Calu3 (cell line): ENCODE measurements around the gene DLGAP1. TPM values are rescaled to one million over a fixed set of nuclear protein-coding genes. Genes with fewer than 3 reads are reported as not detected.

Experiments used
- BruUV-seq: library from RNA; stranded (reverse); fragments of 400-500 nt; replicated peaks from 2 replicates; lab custom pipeline; 2021; lab: Mats Ljungman, UMichigan
- CTCF ChIA-PET: fragments of 300-600 bp; sonication (Branson Sonifier 250); formaldehyde crosslinking; loops from one replicate; lab custom pipeline; 2022; ENCODE audit warnings: antibody characterized with exemption; lab: Charles Lee
- DNase-seq: peaks from one replicate; pipeline ENCODE4 v3.0.0; 2022
- H3K27ac Mint-ChIP-seq: one replicate; pipeline ENCODE4 v1.8.0; 2022; ENCODE audit warnings: mixed read lengths; ENCODE audit not compliant: unreplicated experiment
- H3K27me3 Mint-ChIP-seq: one replicate; pipeline ENCODE4 v1.8.0; 2022; ENCODE audit warnings: mixed read lengths; ENCODE audit not compliant: unreplicated experiment
- H3K36me3 Mint-ChIP-seq: one replicate; pipeline ENCODE4 v1.8.0; 2022; ENCODE audit warnings: mild to moderate bottlenecking, moderate library complexity, mixed read lengths; ENCODE audit not compliant: insufficient read depth, unreplicated experiment
- H3K4me1 Mint-ChIP-seq: one replicate; pipeline ENCODE4 v1.8.0; 2022; ENCODE audit warnings: mild to moderate bottlenecking, low read depth, mixed read lengths; ENCODE audit not compliant: unreplicated experiment
- H3K4me3 Mint-ChIP-seq: one replicate; pipeline ENCODE4 v1.8.0; 2022; ENCODE audit warnings: mild to moderate bottlenecking, low read depth, moderate library complexity, mixed read lengths; ENCODE audit not compliant: unreplicated experiment
- H3K9me3 Mint-ChIP-seq: one replicate; pipeline ENCODE4 v1.8.0; 2022; ENCODE audit warnings: low read depth, mixed read lengths; ENCODE audit not compliant: unreplicated experiment
- intact Hi-C: fragments of 100-400 bp; cut with micrococcal nuclease; formaldehyde crosslinking; loops from one replicate; pipeline ENCODE4 v1.10.0; 2022; ENCODE audit not compliant: unreplicated experiment
- total RNA-seq: library from RNA; stranded (reverse); gene quantifications from 2 replicates; pipeline ENCODE4 v1.2.3, GENCODE V29; 2022
- TF ChIP-seq, protein P1 (sequence below): fragments of 200-600 bp; IDR thresholded peaks from one replicate; pipeline ENCODE4 v1.8.0; 2022; ENCODE audit warnings: antibody characterized with exemption; ENCODE audit not compliant: unreplicated experiment

Gene DLGAP1
- total RNA-seq, 1 experiment from 2014 or later, result 9.0 TPM

DNA sequence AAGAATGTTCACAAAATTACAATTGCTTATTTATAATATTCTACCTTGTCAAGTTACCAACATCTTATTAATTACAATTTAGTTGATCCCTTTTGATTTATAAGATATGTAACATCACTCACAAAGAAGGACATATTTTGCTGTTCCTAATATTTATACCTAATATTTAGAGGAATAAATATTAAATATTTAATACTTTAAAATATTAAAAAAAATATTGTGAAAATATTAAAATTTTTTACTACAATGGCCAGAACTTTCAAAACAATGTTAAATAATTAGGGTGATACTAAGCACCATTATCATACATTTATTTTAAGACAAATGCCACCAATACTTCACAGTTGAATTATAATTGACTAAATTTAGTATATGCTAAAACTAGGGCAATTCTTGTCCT, 254.7 kb downstream of the DLGAP1 start:
- H3K27me3 Mint-ChIP-seq, result peaks cover 3% of the 10 kb centered on the region
- no peaks in the 10 kb centered on the region for H3K4me1 Mint-ChIP-seq
- no peak overlapping the region for H3K27ac Mint-ChIP-seq
- no peak for DNase-seq
- H3K4me3 Mint-ChIP-seq, result no peak overlapping the region
- no TSS peak for BruUV-seq
- H3K36me3 Mint-ChIP-seq, result no peaks in the 10 kb centered on the region
- intact Hi-C loops, result no loop called here
- H3K9me3 Mint-ChIP-seq, result peaks cover 2% of the 10 kb centered on the region
- TF ChIP-seq, protein P1, sequence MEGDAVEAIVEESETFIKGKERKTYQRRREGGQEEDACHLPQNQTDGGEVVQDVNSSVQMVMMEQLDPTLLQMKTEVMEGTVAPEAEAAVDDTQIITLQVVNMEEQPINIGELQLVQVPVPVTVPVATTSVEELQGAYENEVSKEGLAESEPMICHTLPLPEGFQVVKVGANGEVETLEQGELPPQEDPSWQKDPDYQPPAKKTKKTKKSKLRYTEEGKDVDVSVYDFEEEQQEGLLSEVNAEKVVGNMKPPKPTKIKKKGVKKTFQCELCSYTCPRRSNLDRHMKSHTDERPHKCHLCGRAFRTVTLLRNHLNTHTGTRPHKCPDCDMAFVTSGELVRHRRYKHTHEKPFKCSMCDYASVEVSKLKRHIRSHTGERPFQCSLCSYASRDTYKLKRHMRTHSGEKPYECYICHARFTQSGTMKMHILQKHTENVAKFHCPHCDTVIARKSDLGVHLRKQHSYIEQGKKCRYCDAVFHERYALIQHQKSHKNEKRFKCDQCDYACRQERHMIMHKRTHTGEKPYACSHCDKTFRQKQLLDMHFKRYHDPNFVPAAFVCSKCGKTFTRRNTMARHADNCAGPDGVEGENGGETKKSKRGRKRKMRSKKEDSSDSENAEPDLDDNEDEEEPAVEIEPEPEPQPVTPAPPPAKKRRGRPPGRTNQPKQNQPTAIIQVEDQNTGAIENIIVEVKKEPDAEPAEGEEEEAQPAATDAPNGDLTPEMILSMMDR, result no peak
- CTCF ChIA-PET, result no interaction called here

DNA sequence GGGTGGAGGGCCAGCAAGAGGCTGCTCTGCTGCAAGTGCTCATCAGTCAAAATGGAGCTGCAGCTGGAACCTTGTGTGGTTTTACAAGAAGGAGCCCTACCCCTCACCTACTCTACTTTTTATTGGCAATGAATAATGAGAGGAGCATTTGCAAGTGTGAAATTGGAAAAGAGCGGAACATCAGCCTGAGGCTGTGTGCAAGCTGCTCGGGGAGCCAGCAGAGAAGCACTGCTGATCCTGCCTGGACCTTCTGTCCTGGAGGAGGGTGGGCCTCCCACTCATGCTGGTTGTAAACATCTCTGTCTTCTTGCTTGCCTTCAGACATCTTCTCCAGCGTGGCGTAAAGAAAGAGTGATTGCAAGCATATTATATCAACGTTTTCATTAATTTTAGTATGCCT, 256.2 kb downstream of the DLGAP1 start:
- no TSS peak for BruUV-seq

DNA sequence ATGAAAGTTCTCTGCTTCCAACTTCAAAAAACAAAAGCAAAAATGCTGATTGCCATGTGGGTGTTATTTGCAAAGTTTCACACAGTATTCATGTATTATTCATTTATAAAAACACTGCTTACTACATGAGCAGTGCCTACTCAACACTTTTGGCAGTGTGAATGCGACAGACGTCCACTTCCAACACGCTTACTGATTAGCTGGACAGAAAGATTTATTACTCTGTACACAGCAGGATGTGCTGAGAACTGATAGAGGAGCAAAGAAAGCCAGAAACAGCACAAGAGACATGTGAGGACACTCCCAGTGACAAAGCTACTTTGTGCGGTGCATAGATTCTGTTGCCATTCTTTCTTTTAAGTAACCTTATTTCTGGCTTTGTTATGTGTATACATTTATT, 258.8 kb downstream of the DLGAP1 start:
- BruUV-seq, result no TSS peak
- no peak overlapping the region for H3K4me3 Mint-ChIP-seq
- intact Hi-C loops, result no loop called here
- TF ChIP-seq, protein P1, result no peak
- H3K9me3 Mint-ChIP-seq, result peaks cover 2% of the 10 kb centered on the region
- H3K27me3 Mint-ChIP-seq, result peaks cover 8% of the 10 kb centered on the region
- DNase-seq, result no peak
- H3K36me3 Mint-ChIP-seq, result no peaks in the 10 kb centered on the region
- no peaks in the 10 kb centered on the region for H3K4me1 Mint-ChIP-seq
- H3K27ac Mint-ChIP-seq, result no peak overlapping the region
- CTCF ChIA-PET, result no interaction called here

More for the DNA sequence above, 256.2 kb downstream of the DLGAP1 start:
- no peak for DNase-seq
- TF ChIP-seq, protein P1, result no peak
- H3K36me3 Mint-ChIP-seq, result no peaks in the 10 kb centered on the region
- no peaks in the 10 kb centered on the region for H3K27me3 Mint-ChIP-seq
- H3K27ac Mint-ChIP-seq, result no peak overlapping the region
- intact Hi-C loops, result no loop called here
- H3K4me1 Mint-ChIP-seq, result no peaks in the 10 kb centered on the region
- H3K4me3 Mint-ChIP-seq, result no peak overlapping the region
- CTCF ChIA-PET, result no interaction called here
- peaks cover 2% of the 10 kb centered on the region for H3K9me3 Mint-ChIP-seq

DNA sequence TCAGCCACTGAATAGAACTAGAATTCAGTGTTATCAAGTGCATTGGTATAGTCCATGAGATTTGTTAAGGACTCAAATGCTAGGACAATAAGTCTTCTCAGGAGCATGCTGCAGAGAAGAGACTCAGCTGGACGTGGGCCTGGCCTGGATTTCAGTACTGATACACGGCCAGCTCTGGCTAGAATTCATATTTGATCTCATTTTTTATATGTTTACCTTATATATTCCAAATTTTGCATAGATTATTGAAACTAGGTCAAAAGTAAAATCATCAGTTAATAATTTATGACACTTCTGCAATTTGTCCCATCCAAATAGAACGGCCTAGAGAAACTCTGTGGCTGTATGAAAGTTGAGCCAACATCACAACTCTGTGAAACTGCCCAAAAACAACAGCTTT, 262.0 kb downstream of the DLGAP1 start:
- no TSS peak for BruUV-seq
- Mint-ChIP-seq H3K36me3 (no peaks in the 10 kb centered on the region), H3K27me3 (peaks cover 14% of the 10 kb centered on the region), H3K9me3 (peaks cover 2% of the 10 kb centered on the region), H3K4me1 (no peaks in the 10 kb centered on the region), H3K4me3 (no peak overlapping the region), H3K27ac (no peak overlapping the region)
- DNase-seq, result no peak
- CTCF ChIA-PET, result no interaction called here
- TF ChIP-seq, protein P1, result no peak
- intact Hi-C loops, result no loop called here
